Psoas muscle (tissue), 8 donors: ENCODE measurements around the gene KCNE3. TPM values are rescaled to one million over a fixed set of nuclear protein-coding genes. Genes with fewer than 3 reads are reported as not detected.

Experiments used
- ATAC-seq, 4 donors: fragments of 200-7000 bp; cut with Tn5 transposase; one replicate each; pipeline ENCODE4 v1.9.1; 2020; ENCODE audit warnings: moderate library complexity in 3 of 4, mild to moderate bottlenecking in 2 of 4
- DNase-seq, 2 donors: peaks; one replicate each; pipeline ENCODE4 v3.0.0-alpha.2; 2020
- H3K27ac ChIP-seq: fragments of 200-600 bp; one replicate; pipeline ENCODE4 v1.8.0; 2022
- H3K27me3 ChIP-seq, 3 donors: fragments of 200-600 bp in 1 of 3; one replicate each; pipeline versions ENCODE4 v1.6.1 to v1.8.0; 2013 to 2022; ENCODE audit warnings: low read length in 2 of 3, mild to moderate bottlenecking in 2 of 3, moderate library complexity in 1 of 3; ENCODE audit not compliant: insufficient read depth in 3 of 3
- H3K36me3 ChIP-seq, 2 donors: fragments of 200-600 bp in 1 of 2; one replicate each; pipeline versions ENCODE4 v1.6.1 to v1.8.0; 2013 to 2022; ENCODE audit warnings: low read depth in 1 of 2, mild to moderate bottlenecking in 1 of 2, moderate library complexity in 1 of 2; ENCODE audit not compliant: insufficient read depth in 1 of 2
- H3K4me1 ChIP-seq: fragments of 200-600 bp; one replicate; pipeline ENCODE4 v1.8.0; 2022
- H3K4me3 ChIP-seq: fragments of 200-600 bp; one replicate; pipeline ENCODE4 v1.8.0; 2022; ENCODE audit warnings: mild to moderate bottlenecking
- H3K9me3 ChIP-seq: fragments of 200-600 bp; one replicate; pipeline ENCODE4 v1.8.0; 2022
- CTCF ChIP-seq: fragments of 200-600 bp; IDR thresholded peaks from one replicate; pipeline ENCODE4 v1.8.0; 2022; ENCODE audit warnings: antibody characterized with exemption
- WGBS, 3 donors: extraction: QIAGEN DNeasy Blood & Tissue Kit; methylation state at CpG; one replicate each; pipeline versions ENCODE4 v1.1.6 to v1.1.7; 2013; 5-methylcytosine and 5-hydroxymethylcytosine counted together
- intact Hi-C, 2 donors: fragments of 100-400 bp; cut with DNase I; formaldehyde crosslinking; loops; one replicate each; pipeline versions ENCODE4 v1.11.0 to v1.14.2; 2022
- polyA plus RNA-seq, 3 donors: library from polyadenylated mRNA; stranded (reverse); fragments of 200-250 nt; gene quantifications; one replicate each; pipeline ENCODE4 v1.2.3, GENCODE V29; 2013
- total RNA-seq, 4 donors: library from RNA; stranded (reverse); fragmentation: NEBNext Ultra II Directional in 2 of 4; extraction: Animal tissue kit (Norgen Biotek cat#: 25700) in 2 of 4; gene quantifications; one replicate each; pipeline versions ENCODE4 v1.2.1 to v1.2.4, GENCODE V29; 2021 to 2023
- donor health status: healthy with polysubstance abuse.
- donor health status: DM: no; HTN: no; CAD: no; lungs with moderate emphysema.
- donor health status: Bipolar disorder and iron deficiency.
- donor health status: healthy.
- donor health status: DM: yes; HTN: yes; CAD: no.
- donor health status: DM: no; HTN: no; CAD: no.
- donor health status: DM: no; HTN: no; CAD: no.
- donor health status: DM: yes; HTN: yes; CAD: no.

KCNE3 gene
- total and polyA plus RNA-seq, 7 donors = 0.21 to 3.3 (median 1.0) TPM

GRCh38 chr11:74504100-74504691 lies 36.8 kb upstream of the KCNE3 start:
- intact Hi-C loops = no loop called here
- H3K27me3 ChIP-seq = no peaks in the 10 kb centered on the region
- H3K4me3 ChIP-seq = no peak overlapping the region
- no peak overlapping the region for H3K27ac ChIP-seq
- H3K4me1 ChIP-seq = no peaks in the 10 kb centered on the region
- no peak for TF ChIP-seq CTCF
- DNase-seq (no peak), ATAC-seq (no peak)
- WGBS, 3 donors = 94 to 100% (median 97%) methylated on average over 1 of the region's 1 CpG
- no peaks in the 10 kb centered on the region for H3K9me3 ChIP-seq
- H3K36me3 ChIP-seq = no peaks in the 10 kb centered on the region

- no peaks in the 10 kb centered on the region for H3K27me3 ChIP-seq
- H3K9me3 ChIP-seq = no peaks in the 10 kb centered on the region
- peaks cover 20% of the 10 kb centered on the region for H3K4me1 ChIP-seq
- no peak overlapping the region for H3K27ac ChIP-seq
- H3K4me3 ChIP-seq = no peak overlapping the region
- intact Hi-C loops = no loop called here
- ATAC-seq = no peak
- DNase-seq = no peak
- peaks cover 0 to 4% of the 10 kb centered on the region in 2 donors for H3K36me3 ChIP-seq
- WGBS, 3 donors = 84 to 97% (median 93%) methylated on average over 1 of the region's 1 CpG
- TF ChIP-seq CTCF = no peak
Measured at GRCh38 chr11:74494916-74495315, 27.6 kb upstream of the KCNE3 start.

- peaks cover 20% of the 10 kb centered on the region for H3K4me1 ChIP-seq
- peak overlapping the region; percentile 99 for H3K27ac ChIP-seq
- intact Hi-C loops = no loop called here
- no peak for ATAC-seq
- H3K36me3 ChIP-seq = peaks cover 0 to 4% of the 10 kb centered on the region in 2 donors
- DNase-seq = no peak
- H3K4me3 ChIP-seq = peak overlapping the region; percentile 97
- 11 to 18% (median 15%) methylated on average over 13 to 14 of the region's 14 CpGs for WGBS, 3 donors
- no peaks in the 10 kb centered on the region for H3K9me3 ChIP-seq
- no peaks in the 10 kb centered on the region for H3K27me3 ChIP-seq
- TF ChIP-seq CTCF = no peak
Measured at GRCh38 chr11:74493791-74494630, 26.7 kb upstream of the KCNE3 start.

GRCh38 chr11:74492974-74493790 lies 25.8 kb upstream of the KCNE3 start, which contains the start of gene LIPT2:
Gene LIPT2, minus strand, starts transcription at chr11:74493724. Its CDS starts 21 bp downstream, at chr11:74493703.
- Histone ChIP-seq H3K9me3 (no peaks in the 10 kb centered on the region), H3K4me1 (peaks cover 20% of the 10 kb centered on the region), H3K4me3 (peak within 1 kb of the TSS; percentile 97), H3K27me3 (no peaks in the 10 kb centered on the region), H3K27ac (peak within 1 kb of the TSS; percentile 99), H3K36me3 (peaks cover 0 to 4% of the 10 kb centered on the region in 2 donors)
- ATAC-seq (peak; percentile 95 to 98 (median 98)), DNase-seq (peak; percentile 98)
- TF ChIP-seq CTCF = no peak
- WGBS, 3 donors = 0% methylated on average over 80 to 94 of the region's 94 CpGs
- intact Hi-C loops = no loop called here
